Right ventricle myocardium inferior (tissue), 1 donor: ENCODE measurements around the gene AP2A2. TPM values are rescaled to one million over a fixed set of nuclear protein-coding genes. Genes with fewer than 3 reads are reported as not detected.

Source experiments
- ATAC-seq: fragments of 200-7000 bp; cut with Tn5 transposase; one replicate; pipeline ENCODE4 v1.9.1; 2020; ENCODE audit warnings: mild to moderate bottlenecking, moderate library complexity
- DNase-seq: peaks from one replicate; pipeline ENCODE4 v3.0.0; 2021; ENCODE audit errors: missing footprints
- intact Hi-C: fragments of 100-400 bp; cut with DNase I; formaldehyde crosslinking; loops from one replicate; pipeline ENCODE4 v1.11.0; 2022
- total RNA-seq: library from RNA; stranded (reverse); fragmentation: NEBNext Ultra II Directional; extraction: Animal tissue kit (Norgen Biotek cat#: 25700); gene quantifications from one replicate; pipeline ENCODE4 v1.2.1, GENCODE V29; 2021
- donor health status: DM: no; HTN: yes; CAD: no; lungs with severe emphysema.

Gene AP2A2
- total RNA-seq, 1 donor from 2014 or later: 51.7 TPM

GRCh38 chr11:980438-981357 is 55.0 kb downstream of the AP2A2 start:
- DNase-seq (peak; percentile 23), ATAC-seq (no peak)
- intact Hi-C loops: no loop called here

- intact Hi-C loops: no loop called here
- DNase-seq (peak; percentile 22), ATAC-seq (no peak)
Observed at GRCh38 chr11:981764-982163, 56.1 kb downstream of the AP2A2 start.

- intact Hi-C loops: no loop called here
- ATAC-seq: no peak
Observed at GRCh38 chr11:984546-984945, 58.9 kb downstream of the AP2A2 start.

GRCh38 chr11:985406-985805 is 59.7 kb downstream of the AP2A2 start:
- DNase-seq (peak; percentile 27), ATAC-seq (no peak)
- intact Hi-C loops: no loop called here

More at GRCh38 chr11:984546-984945, 58.9 kb downstream of the AP2A2 start:
- peak; percentile 47 for DNase-seq

- intact Hi-C loops: no loop called here
- DNase-seq: peak; percentile 53
- no peak for ATAC-seq
Observed at GRCh38 chr11:985848-986247, 60.2 kb downstream of the AP2A2 start.

GRCh38 chr11:986270-986951 is 60.7 kb downstream of the AP2A2 start:
- no peak for ATAC-seq
- intact Hi-C loops: no loop called here

GRCh38 chr11:986952-987305 is 61.3 kb downstream of the AP2A2 start:
- intact Hi-C loops: no loop called here
- ATAC-seq (no peak), DNase-seq (peak; percentile 33)

More at GRCh38 chr11:986270-986951, 60.7 kb downstream of the AP2A2 start:
- peak; percentile 13 for DNase-seq

GRCh38 chr11:987671-988070 is 62.0 kb downstream of the AP2A2 start:
- intact Hi-C loops: no loop called here
- peak; percentile 66 for DNase-seq
- no peak for ATAC-seq

- DNase-seq: peak; percentile 44
- intact Hi-C loops: no loop called here
- no peak for ATAC-seq
Observed at GRCh38 chr11:990101-990500, 64.4 kb downstream of the AP2A2 start.

GRCh38 chr11:991034-991433 is 65.4 kb downstream of the AP2A2 start:
- no peak for ATAC-seq
- intact Hi-C loops: no loop called here
- peak; percentile 61 for DNase-seq

GRCh38 chr11:991711-992307 is 66.1 kb downstream of the AP2A2 start:
- intact Hi-C loops: no loop called here
- peak; percentile 67 for DNase-seq

GRCh38 chr11:992577-992976 is 66.9 kb downstream of the AP2A2 start:
- ATAC-seq: no peak
- DNase-seq: peak; percentile 14
- intact Hi-C loops: no loop called here

More at GRCh38 chr11:991711-992307, 66.1 kb downstream of the AP2A2 start:
- no peak for ATAC-seq

GRCh38 chr11:993632-994167 is 68.0 kb downstream of the AP2A2 start:
- intact Hi-C loops: no loop called here
- peak; percentile 40 for DNase-seq
- ATAC-seq: no peak

GRCh38 chr11:995044-995751 is 69.5 kb downstream of the AP2A2 start:
- intact Hi-C loops: no loop called here
- DNase-seq: no peak
- no peak for ATAC-seq

GRCh38 chr11:995752-996420 is 70.2 kb downstream of the AP2A2 start:
- intact Hi-C loops: no loop called here
- ATAC-seq: no peak
- DNase-seq: no peak

GRCh38 chr11:996681-997080 is 71.0 kb downstream of the AP2A2 start:
- intact Hi-C loops: no loop called here
- no peak for ATAC-seq
- no peak for DNase-seq

GRCh38 chr11:997907-998306 is 72.2 kb downstream of the AP2A2 start:
- no peak for ATAC-seq
- intact Hi-C loops: no loop called here
- DNase-seq: no peak

- ATAC-seq: no peak
- intact Hi-C loops: no loop called here
- DNase-seq: no peak
Observed at GRCh38 chr11:999009-999408, 73.3 kb downstream of the AP2A2 start.
